Stimulated activated CD4-positive, alpha-beta T cell treated with anti-CD3 and anti-CD28 coated beads, Interleukin-1b, Interleukin-23, amount 100 ng/mL, for 24 hours (primary cell): ENCODE results near the gene NDUFA5.
A peak's percentile ranks its signal among the peaks of the same experiment; 100 is the strongest.

ENCODE experiments used
- DNase-seq, 4 experiments: peaks; one replicate each; pipeline ENCODE4 v3.0.0-alpha.2; 2020; ENCODE audit warnings: low read depth in 4 of 4, low spot score in 1 of 4

The NDUFA5 gene

GRCh38 chr7:123557398-123558288 lies at the start of gene NDUFA5:
Gene NDUFA5 (minus strand): TSS chr7:123557818. CDS start chr7:123557795, 23 bp downstream.
- peak; percentile 87 to 96 (median 92) for DNase-seq

DNA sequence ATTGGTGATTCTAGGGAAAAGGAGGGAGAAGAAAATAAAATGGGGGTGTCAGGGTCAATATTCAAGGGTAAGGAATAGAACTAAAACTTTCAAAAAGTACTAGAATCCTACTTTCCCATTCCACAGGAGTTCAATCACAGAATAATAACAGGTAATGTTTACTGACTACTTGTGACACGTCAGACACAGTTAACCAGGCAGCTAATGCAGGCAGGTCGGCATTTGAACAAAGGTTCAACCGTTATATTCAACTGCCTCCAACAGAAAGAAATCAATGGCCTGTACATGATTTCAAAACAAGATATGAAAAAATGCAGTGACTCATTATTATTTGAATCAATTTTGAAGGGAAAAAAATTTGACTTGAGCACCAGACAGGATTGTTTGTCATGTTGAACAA lies 47.1 kb upstream of the NDUFA5 start:
- no peak for DNase-seq

GRCh38 chr7:123602648-123603047 lies 45.0 kb upstream of the NDUFA5 start:
- no peak for DNase-seq

DNA sequence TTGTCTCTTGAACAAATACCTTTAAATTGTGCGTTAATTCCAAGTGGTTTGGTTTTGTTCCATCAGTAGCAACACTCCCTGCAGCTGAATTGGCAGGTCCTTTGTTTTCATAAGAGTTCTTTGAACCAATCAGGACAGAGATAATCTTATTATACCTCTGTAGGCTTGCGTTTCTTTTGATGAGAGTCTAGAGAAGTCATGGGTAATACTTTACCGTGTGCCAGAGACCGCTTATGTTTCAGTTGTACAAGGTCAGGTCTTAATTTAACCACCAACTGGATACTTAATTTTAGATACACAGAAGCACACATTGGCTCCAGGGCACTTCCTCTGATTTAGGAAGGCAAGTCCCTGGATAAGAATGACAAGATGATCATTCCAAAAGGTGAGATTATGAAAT lies 43.9 kb upstream of the NDUFA5 start, which contains the start of gene ASB15:
ASB15 (plus strand) TSS at position 292 of the 400 bp plus-strand sequence. CDS start 12,682 bp downstream, outside the sequence.
- DNase-seq = no peak

- DNase-seq = no peak
Measured at GRCh38 chr7:123600876-123601275, 43.3 kb upstream of the NDUFA5 start.

DNA sequence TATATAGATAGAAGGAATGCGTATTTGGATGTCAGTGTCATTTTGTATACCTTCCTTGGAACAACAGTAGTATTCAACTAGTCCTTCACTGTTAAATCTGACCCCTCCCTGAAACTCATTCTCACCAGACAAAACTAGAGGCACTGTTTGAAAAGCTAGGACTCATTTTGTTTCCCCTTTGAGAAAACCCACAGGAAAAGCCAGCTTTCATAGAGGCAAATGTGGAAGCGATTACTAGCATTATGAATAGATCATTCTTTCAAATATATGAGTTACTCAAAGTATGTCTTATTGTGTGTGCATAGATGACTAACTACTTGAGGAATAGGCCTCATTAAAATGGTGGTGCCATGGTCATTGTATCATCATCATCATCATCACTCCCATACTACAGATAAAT lies 42.1 kb upstream of the NDUFA5 start:
- DNase-seq = no peak

GRCh38 chr7:123598657-123599056 lies 41.0 kb upstream of the NDUFA5 start:
- DNase-seq = no peak

GRCh38 chr7:123594813-123595241 lies 37.2 kb upstream of the NDUFA5 start:
- DNase-seq = no peak

GRCh38 chr7:123588376-123588775 lies 30.8 kb upstream of the NDUFA5 start:
- DNase-seq = no peak

GRCh38 chr7:123583821-123584220 lies 26.2 kb upstream of the NDUFA5 start:
- no peak for DNase-seq

DNA sequence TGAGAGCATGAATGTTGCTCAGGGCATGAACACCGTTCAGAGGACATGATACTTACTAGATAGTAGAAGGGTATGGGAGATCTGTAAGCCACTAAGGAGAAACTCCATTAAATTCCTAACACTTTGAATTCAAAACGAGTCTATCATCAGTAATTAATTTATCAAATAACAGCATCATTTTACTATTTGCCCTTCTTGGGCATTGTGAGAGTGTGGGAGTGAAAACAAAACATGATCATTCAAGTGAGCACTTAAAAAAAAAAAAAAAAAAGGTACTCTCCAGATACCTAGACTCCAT lies 23.5 kb upstream of the NDUFA5 start:
- no peak for DNase-seq

- no peak for DNase-seq
Measured at GRCh38 chr7:123580406-123581161, 23.0 kb upstream of the NDUFA5 start.

DNA sequence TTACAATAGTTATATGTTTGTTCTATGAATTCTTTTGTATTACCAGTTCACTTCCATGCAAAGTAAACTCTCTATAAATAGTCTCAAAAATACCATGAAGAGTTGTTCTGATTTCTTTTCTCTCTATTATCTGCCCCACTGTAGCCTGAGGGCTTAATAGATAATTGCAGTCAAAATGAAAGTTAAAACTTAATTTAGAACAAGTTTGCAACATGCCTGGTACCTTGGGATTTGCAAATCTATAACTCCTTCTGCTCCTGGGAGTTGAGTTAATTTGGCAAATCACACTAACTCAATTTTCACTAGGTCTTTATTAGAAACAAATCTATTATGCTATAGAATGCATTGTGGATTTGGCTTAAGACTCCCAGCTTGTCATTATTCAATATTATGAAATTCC lies 21.8 kb upstream of the NDUFA5 start:
- no peak for DNase-seq

DNA sequence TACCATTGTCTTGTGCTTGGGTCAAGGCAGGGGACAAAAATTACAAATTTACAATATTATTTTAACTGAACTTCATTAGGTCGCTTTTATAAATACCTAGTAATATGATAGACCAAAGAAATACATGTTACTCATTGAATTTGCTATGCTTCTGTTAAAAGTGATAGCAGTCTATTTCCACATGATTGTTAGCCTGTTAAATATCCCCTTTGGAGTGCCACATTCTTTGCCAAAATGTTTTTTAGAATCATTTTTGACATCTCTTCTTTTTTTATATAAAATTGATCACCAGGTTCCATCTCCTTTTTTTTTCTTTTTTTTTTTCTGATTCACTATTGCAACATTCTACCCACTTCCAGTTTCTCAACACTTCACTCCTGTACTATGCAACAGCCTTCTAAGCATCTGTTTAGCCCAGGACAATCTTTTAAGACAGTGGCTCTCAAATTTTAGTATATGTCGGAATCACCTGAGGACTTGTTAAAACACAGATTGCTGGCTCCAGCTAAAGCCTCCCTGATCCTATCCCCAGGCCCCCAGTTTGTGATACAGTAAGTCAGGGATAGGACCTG lies 16.4 kb upstream of the NDUFA5 start:
- DNase-seq = no peak

GRCh38 chr7:123573341-123573740 lies 15.7 kb upstream of the NDUFA5 start:
- no peak for DNase-seq

DNA sequence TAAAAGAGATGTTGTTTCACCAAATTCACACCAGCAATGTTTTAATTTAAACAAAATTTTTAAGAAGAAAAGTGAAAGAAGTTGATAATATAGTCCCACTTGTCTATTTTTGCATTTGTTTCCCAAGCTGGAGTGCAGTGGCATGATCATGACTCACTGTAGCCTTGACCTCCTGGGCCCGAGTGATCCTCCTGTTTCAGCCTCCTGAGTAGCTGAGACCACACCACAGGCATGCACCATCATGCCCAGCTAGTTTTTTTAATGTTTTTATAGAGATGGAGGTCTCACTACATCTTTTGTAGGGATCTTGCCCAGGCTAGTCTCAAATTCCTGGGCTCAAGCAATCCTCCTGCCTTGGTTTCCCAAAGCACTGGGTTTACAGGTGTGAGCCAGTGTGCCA lies 14.1 kb upstream of the NDUFA5 start:
- no peak for DNase-seq

GRCh38 chr7:123571187-123571586 lies 13.6 kb upstream of the NDUFA5 start:
- no peak for DNase-seq

- no peak for DNase-seq
Measured at GRCh38 chr7:123570390-123571182, 13.0 kb upstream of the NDUFA5 start.

- no peak for DNase-seq
Measured at GRCh38 chr7:123569352-123570010, 11.9 kb upstream of the NDUFA5 start.

- DNase-seq = no peak
Measured at GRCh38 chr7:123562121-123562520, 4.5 kb upstream of the NDUFA5 start.
